ENCODE data around the gene MOGAT3. TPM values are rescaled to one million over a fixed set of nuclear protein-coding genes. Genes with fewer than 3 reads are reported as not detected.
A peak's percentile ranks its signal among the peaks of the same experiment; 100 is the strongest.

MOGAT3 gene
- total and polyA plus RNA-seq, 9 of the 15 experiments (the other 6 are each of a cell fraction or from before 2014, with no cell fraction given) = 0.07 to 0.17 (median 0.13) TPM; not detected in 6

- TF ChIP-seq, protein P1, sequence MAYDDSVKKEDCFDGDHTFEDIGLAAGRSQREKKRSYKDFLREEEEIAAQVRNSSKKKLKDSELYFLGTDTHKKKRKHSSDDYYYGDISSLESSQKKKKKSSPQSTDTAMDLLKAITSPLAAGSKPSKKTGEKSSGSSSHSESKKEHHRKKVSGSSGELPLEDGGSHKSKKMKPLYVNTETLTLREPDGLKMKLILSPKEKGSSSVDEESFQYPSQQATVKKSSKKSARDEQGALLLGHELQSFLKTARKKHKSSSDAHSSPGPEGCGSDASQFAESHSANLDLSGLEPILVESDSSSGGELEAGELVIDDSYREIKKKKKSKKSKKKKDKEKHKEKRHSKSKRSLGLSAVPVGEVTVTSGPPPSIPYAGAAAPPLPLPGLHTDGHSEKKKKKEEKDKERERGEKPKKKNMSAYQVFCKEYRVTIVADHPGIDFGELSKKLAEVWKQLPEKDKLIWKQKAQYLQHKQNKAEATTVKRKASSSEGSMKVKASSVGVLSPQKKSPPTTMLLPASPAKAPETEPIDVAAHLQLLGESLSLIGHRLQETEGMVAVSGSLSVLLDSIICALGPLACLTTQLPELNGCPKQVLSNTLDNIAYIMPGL (CRISPR knock-in tag; IDR thresholded peaks at IDR 0.05) = 0 out of 2 replicates have a peak, but pooled peaks have one; percentile 18
- TF ChIP-seq, protein P2, sequence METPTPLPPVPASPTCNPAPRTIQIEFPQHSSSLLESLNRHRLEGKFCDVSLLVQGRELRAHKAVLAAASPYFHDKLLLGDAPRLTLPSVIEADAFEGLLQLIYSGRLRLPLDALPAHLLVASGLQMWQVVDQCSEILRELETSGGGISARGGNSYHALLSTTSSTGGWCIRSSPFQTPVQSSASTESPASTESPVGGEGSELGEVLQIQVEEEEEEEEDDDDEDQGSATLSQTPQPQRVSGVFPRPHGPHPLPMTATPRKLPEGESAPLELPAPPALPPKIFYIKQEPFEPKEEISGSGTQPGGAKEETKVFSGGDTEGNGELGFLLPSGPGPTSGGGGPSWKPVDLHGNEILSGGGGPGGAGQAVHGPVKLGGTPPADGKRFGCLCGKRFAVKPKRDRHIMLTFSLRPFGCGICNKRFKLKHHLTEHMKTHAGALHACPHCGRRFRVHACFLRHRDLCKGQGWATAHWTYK (CRISPR knock-in tag; IDR thresholded peaks at IDR 0.05) = peak; percentile 76
- peak; percentile 53; the same call in 1 of the 2 replicates for TF ChIP-seq CREB1 (IDR thresholded peaks at IDR 0.05)
- TF ChIP-seq CREB1 (CRISPR knock-in tag; IDR thresholded peaks at IDR 0.05) = no peak
- TF ChIP-seq, protein P3, sequence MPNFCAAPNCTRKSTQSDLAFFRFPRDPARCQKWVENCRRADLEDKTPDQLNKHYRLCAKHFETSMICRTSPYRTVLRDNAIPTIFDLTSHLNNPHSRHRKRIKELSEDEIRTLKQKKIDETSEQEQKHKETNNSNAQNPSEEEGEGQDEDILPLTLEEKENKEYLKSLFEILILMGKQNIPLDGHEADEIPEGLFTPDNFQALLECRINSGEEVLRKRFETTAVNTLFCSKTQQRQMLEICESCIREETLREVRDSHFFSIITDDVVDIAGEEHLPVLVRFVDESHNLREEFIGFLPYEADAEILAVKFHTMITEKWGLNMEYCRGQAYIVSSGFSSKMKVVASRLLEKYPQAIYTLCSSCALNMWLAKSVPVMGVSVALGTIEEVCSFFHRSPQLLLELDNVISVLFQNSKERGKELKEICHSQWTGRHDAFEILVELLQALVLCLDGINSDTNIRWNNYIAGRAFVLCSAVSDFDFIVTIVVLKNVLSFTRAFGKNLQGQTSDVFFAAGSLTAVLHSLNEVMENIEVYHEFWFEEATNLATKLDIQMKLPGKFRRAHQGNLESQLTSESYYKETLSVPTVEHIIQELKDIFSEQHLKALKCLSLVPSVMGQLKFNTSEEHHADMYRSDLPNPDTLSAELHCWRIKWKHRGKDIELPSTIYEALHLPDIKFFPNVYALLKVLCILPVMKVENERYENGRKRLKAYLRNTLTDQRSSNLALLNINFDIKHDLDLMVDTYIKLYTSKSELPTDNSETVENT (CRISPR knock-in tag; IDR thresholded peaks at IDR 0.05) = peak; percentile 51; the same call in 1 of the 2 replicates
- peak; percentile 45; the same call in 1 of the 2 replicates for TF ChIP-seq E2F4 (CRISPR knock-in tag; IDR thresholded peaks at IDR 0.05; ENCODE audit: low read depth)
- no peak for TF ChIP-seq FOXJ3 (CRISPR knock-in tag; IDR thresholded peaks at IDR 0.05)
- TF ChIP-seq PYGO2 (tag; IDR thresholded peaks at IDR 0.05) = peak; percentile 27; the same call in 1 of the 2 replicates
- peak; percentile 90 for TF ChIP-seq MYC (IDR thresholded peaks at IDR 0.05; ENCODE audit: low read depth, low read length)
- peak; percentile 8; the same call in 1 of the 2 replicates for TF ChIP-seq MYC (CRISPR knock-in tag; IDR thresholded peaks at IDR 0.05; ENCODE audit: borderline replicate concordance, low read depth)
- peak; percentile 96; the same call in 1 of the 2 replicates for TF ChIP-seq ETS1 (conservative IDR thresholded peaks at IDR 0.05; ENCODE audit: control insufficient read depth, low read depth, low read length)
- TF ChIP-seq POLR2H (tag; IDR thresholded peaks at IDR 0.05; ENCODE audit: low read depth) = no peak
- peak; percentile 45; the same call in 1 of the 2 replicates for TF ChIP-seq TOE1 (IDR thresholded peaks at IDR 0.05; ENCODE audit: borderline replicate concordance)
- no peak for TF ChIP-seq TOE1 (CRISPR knock-in tag; IDR thresholded peaks at IDR 0.05; ENCODE audit: borderline replicate concordance, low read depth)
- TF ChIP-seq RAD21 (CRISPR knock-in tag; conservative IDR thresholded peaks at IDR 0.05 in 1 of 2, IDR thresholded peaks at IDR 0.05 in 1 of 2) = peak; percentile 70 to 75; a peak in 3 of 4 replicates
Measured at GRCh38 chr7:101244375-101245146, 43.7 kb upstream of the MOGAT3 start, which contains the start of gene FIS1 (continued).

Data from K562 (cell line).